ENCODE results near the gene KLF14. TPM values are rescaled to one million over a fixed set of nuclear protein-coding genes. Genes with fewer than 3 reads are reported as not detected.

The KLF14 gene
- polyA plus RNA-seq, 1 experiment = not detected

- DNase-seq (ENCODE audit: low read depth, low spot score) = no peak
- peaks cover 7% of the 10 kb centered on the region for H3K27me3 ChIP-seq (ENCODE audit: control insufficient read depth, insufficient read depth, low read length)
- CTCF ChIA-PET = no interaction called here
- TF ChIP-seq CTCF (IDR thresholded peaks at IDR 0.05; ENCODE audit: low read depth, low read length) = no peak
- H3K27ac ChIP-seq (ENCODE audit: low read depth, low read length) = no peak overlapping the region
- no peaks in the 10 kb centered on the region for H3K9me3 ChIP-seq (ENCODE audit: control insufficient read depth, insufficient read depth, low read length)
- no peak overlapping the region for H3K4me3 ChIP-seq (ENCODE audit: low read depth, low read length)
- POLR2A ChIA-PET = no interaction called here
Measured at GRCh38 chr7:130683026-130683425, 51.0 kb downstream of the KLF14 start.

Other genes with a start within 250 kb of the KLF14 start
- 236 and 293 TPM in 2 replicates for gene MEST, start 242.1 kb downstream of the KLF14 start, polyA plus RNA-seq (2011; rRNA removed)
- gene COPG2, start 65.5 kb downstream of the KLF14 start, polyA plus RNA-seq (2011; rRNA removed) = 36.6 and 40.6 TPM in 2 replicates
- gene TSGA13, start 47.7 kb downstream of the KLF14 start, polyA plus RNA-seq (2011; rRNA removed) = not detected in 2 replicates

Data from AG04450 (cell line).